Measurements from ENCODE around the gene ZNF726.
"Not testable (repeated sequence)": the region's sequence is repeated elsewhere in the genome, so short reads cannot be mapped to it uniquely, and the experiment has no call there.

ZNF726 gene

GRCh38 chr19:23957660-23958281, 43.1 kb downstream of the ZNF726 start:
- DNase-seq (ENCODE audit: low read depth in 1 of 2, low spot score in 1 of 2), result peak in 1 of 2 experiments; percentile 65
- in situ Hi-C loops (cut with HindIII; ENCODE audit: low pct_unique_long_range_greater_than_20kb, low sequenced_read_pairs), result no loop called here

GRCh38 chr19:23963396-23963795, 48.7 kb downstream of the ZNF726 start:
- in situ Hi-C loops (cut with HindIII; ENCODE audit: low pct_unique_long_range_greater_than_20kb, low sequenced_read_pairs); DNase-seq (ENCODE audit: low read depth in 1 of 2, low spot score in 1 of 2): not testable (repeated sequence)

More at GRCh38 chr19:23957660-23958281, 43.1 kb downstream of the ZNF726 start:
- TF ChIP-seq JUND (IDR thresholded peaks at IDR 0.05; ENCODE audit: low read depth), result no peak

GRCh38 chr19:23963881-23964280, 49.2 kb downstream of the ZNF726 start:
- DNase-seq (ENCODE audit: low read depth in 1 of 2, low spot score in 1 of 2); in situ Hi-C loops (cut with HindIII; ENCODE audit: low pct_unique_long_range_greater_than_20kb, low sequenced_read_pairs): not testable (repeated sequence)

- DNase-seq (ENCODE audit: low read depth in 1 of 2, low spot score in 1 of 2); in situ Hi-C loops (cut with HindIII; ENCODE audit: low pct_unique_long_range_greater_than_20kb, low sequenced_read_pairs): not testable (repeated sequence)
Observed at GRCh38 chr19:23964334-23964733, 49.6 kb downstream of the ZNF726 start.

- no peak for TF ChIP-seq JUND (IDR thresholded peaks at IDR 0.05; ENCODE audit: low read depth)
- in situ Hi-C loops (cut with HindIII; ENCODE audit: low pct_unique_long_range_greater_than_20kb, low sequenced_read_pairs), result no loop called here
- DNase-seq (ENCODE audit: low read depth in 1 of 2, low spot score in 1 of 2), result no peak
Observed at GRCh38 chr19:23969630-23970029, 54.9 kb downstream of the ZNF726 start.

GRCh38 chr19:23971598-23971997, 56.9 kb downstream of the ZNF726 start:
- in situ Hi-C loops (cut with HindIII; ENCODE audit: low pct_unique_long_range_greater_than_20kb, low sequenced_read_pairs), result no loop called here
- no peak for TF ChIP-seq JUND (IDR thresholded peaks at IDR 0.05; ENCODE audit: low read depth)
- no peak for DNase-seq (ENCODE audit: low read depth in 1 of 2, low spot score in 1 of 2)

DNA sequence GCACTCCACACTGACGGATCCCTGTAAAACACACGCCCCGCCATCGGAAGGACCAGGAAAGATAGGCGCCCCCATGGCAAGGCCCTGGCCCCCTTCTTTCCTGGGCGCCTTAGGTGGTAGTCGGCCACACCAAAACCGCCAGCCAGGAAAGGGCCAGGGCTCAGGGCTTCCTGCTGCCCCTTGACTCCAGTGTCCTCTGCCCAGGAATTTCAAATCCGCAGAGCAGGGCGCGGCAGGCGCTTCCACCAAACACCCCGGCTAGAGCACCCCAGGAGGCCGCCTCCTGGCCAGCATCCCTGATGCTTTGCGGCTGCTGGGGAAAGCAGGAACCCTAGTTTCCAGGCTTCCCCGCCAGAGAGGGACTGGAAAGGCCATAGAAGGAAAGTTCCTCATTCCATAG, 57.5 kb downstream of the ZNF726 start:
- DNase-seq (ENCODE audit: low read depth in 1 of 2, low spot score in 1 of 2), result no peak
- no peak for TF ChIP-seq JUND (IDR thresholded peaks at IDR 0.05; ENCODE audit: low read depth)
- in situ Hi-C loops (cut with HindIII; ENCODE audit: low pct_unique_long_range_greater_than_20kb, low sequenced_read_pairs), result no loop called here

- no peak for TF ChIP-seq JUND (IDR thresholded peaks at IDR 0.05; ENCODE audit: low read depth)
- in situ Hi-C loops (cut with HindIII; ENCODE audit: low pct_unique_long_range_greater_than_20kb, low sequenced_read_pairs), result no loop called here
- no peak for DNase-seq (ENCODE audit: low read depth in 1 of 2, low spot score in 1 of 2)
Observed at GRCh38 chr19:23974941-23975340, 60.3 kb downstream of the ZNF726 start.

GRCh38 chr19:23976631-23977030, 61.9 kb downstream of the ZNF726 start:
- in situ Hi-C loops (cut with HindIII; ENCODE audit: low pct_unique_long_range_greater_than_20kb, low sequenced_read_pairs); DNase-seq (ENCODE audit: low read depth in 1 of 2, low spot score in 1 of 2): not testable (repeated sequence)

DNA sequence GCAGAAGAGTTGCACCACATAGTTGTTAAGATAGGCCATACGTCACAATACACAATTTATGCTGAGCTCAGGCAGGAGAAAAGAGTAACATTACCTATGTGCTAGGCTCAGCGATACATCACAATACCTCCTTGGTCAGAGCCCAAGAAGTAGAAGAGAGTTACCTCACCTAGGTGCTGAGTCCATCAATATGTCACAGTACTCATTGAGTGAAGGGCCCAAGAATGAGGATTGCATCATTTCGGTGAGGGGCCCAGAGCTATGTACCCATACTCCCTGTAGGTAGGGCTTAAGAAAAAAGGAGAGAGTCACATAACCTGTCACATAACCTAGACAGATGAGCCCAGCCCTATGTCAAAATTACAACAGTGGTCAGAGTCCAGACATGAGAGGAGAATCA, 62.6 kb downstream of the ZNF726 start:
- in situ Hi-C loops (cut with HindIII; ENCODE audit: low pct_unique_long_range_greater_than_20kb, low sequenced_read_pairs); DNase-seq (ENCODE audit: low read depth in 1 of 2, low spot score in 1 of 2): not testable (repeated sequence)

DNA sequence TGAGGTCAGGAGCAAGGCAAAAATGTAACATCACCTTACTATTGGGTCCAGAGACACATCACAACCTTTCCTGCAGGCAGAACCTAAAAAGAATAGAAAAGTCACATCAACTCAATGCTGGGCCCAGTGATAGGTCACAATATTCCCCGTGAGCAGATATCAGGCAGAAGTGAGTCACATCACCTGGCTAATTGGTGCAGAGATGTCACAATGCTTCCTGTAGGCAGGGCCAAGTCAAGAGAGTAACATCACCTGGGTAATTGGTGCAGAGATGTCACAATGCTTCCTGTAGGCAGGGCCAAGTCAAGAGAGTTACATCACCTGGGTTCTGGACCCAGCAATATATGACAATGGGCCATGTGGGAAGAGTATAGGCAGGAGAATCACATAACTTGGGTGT, 63.4 kb downstream of the ZNF726 start:
- no peak for DNase-seq (ENCODE audit: low read depth in 1 of 2, low spot score in 1 of 2)
- TF ChIP-seq JUND (IDR thresholded peaks at IDR 0.05; ENCODE audit: low read depth), result no peak
- in situ Hi-C loops (cut with HindIII; ENCODE audit: low pct_unique_long_range_greater_than_20kb, low sequenced_read_pairs), result no loop called here

DNA sequence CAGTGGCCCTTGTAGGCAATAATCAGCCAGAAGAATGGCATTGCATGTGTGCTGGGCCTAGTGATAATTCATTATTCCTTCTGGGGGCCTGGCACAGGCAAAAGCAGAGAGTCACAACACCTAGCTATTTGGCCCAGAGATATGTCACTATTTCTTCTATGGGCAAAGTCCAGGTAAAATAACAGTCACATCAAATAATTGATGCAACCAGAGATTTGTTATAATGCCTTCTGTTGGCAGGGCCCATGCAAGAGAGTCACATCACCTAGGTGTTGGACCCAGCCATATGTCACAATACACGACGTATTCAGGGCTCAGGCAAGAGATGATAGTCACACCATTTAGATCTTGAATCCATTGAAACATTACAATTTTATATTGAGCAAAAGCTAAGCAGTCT, 66.1 kb downstream of the ZNF726 start:
- in situ Hi-C loops (cut with HindIII; ENCODE audit: low pct_unique_long_range_greater_than_20kb, low sequenced_read_pairs), result no loop called here
- no peak for DNase-seq (ENCODE audit: low read depth in 1 of 2, low spot score in 1 of 2)
- no peak for TF ChIP-seq JUND (IDR thresholded peaks at IDR 0.05; ENCODE audit: low read depth)

DNA sequence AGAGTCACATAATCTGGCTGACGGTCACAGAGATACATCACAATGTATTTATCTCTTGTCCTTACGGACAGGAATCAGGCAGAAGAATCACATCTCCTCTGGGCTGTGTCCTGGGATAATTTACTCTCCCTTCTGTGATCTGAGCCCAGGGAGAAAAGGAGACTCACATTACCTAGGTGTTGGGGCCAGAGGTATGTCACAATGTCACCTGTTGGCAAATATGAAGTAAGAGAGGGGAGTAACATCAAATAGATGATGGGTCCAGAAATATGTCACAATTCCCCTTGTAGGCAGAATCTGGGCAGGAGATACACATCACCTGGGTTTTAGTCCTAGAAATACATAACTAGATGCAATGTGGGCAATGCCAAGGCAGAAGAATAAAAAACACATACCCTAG, 67.2 kb downstream of the ZNF726 start:
- no peak for TF ChIP-seq JUND (IDR thresholded peaks at IDR 0.05; ENCODE audit: low read depth)
- in situ Hi-C loops (cut with HindIII; ENCODE audit: low pct_unique_long_range_greater_than_20kb, low sequenced_read_pairs), result no loop called here
- DNase-seq (ENCODE audit: low read depth in 1 of 2, low spot score in 1 of 2), result no peak

GRCh38 chr19:23983406-23983805, 68.7 kb downstream of the ZNF726 start:
- in situ Hi-C loops (cut with HindIII; ENCODE audit: low pct_unique_long_range_greater_than_20kb, low sequenced_read_pairs), result no loop called here
- TF ChIP-seq JUND (IDR thresholded peaks at IDR 0.05; ENCODE audit: low read depth), result no peak
- peak in 1 of 2 experiments; percentile 27 for DNase-seq (ENCODE audit: low read depth in 1 of 2, low spot score in 1 of 2)

Measured in T47D (cell line).